ENCODE data around the gene STK26.
"Not testable (repeated sequence)": the region's sequence is repeated elsewhere in the genome, so short reads cannot be mapped to it uniquely, and the experiment has no call there.

Gene STK26

DNA sequence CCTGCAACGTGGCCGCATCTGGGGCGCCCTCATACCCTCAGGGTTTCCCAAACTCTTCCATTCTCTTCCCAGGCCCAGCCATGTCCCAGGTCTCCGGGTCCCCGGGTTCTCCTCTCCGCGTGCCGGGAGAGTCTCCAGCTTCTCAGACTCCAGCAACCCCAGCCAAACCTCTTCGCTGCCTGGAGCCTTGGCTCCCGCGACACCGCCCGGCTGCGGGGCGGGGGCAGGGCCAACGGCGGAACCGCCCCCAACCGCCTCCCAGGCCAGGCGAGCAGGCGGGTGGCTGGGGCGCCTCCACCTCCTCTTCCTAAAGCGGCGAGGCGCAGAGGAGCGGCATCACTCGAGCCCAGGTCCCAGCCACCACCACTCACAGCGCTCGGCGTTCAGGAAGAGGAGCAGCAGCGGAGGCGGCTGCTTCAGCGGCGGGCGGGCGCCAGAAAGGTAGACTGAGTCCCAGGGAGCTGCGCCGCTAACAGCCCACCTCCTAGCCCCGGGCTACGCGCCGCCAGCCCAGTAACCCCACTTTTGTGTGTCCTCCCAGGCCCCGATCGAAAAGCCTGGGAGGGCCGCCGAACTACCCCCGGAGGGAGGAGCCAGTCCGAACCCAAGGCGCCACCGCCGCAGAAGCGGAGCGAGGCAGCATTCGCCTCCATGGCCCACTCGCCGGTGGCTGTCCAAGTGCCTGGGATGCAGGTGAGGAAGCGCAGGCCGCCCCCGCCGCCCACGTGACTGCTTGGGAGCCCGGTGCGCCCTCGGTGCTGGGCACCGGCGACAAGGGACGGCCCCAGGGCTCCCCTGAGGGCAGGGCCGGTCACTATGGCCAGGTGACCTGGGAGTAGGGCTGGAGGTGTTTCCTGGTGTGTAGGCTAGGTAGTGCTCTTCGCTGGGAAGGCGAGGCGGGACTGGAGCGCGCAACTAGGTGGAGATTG is at the start of gene STK26:
TSS of gene STK26 (plus strand) at position 336 of the 929 bp plus-strand sequence. CDS start at position 652, 316 bp downstream.
- DNase-seq (ENCODE audit: low read depth), result peak; percentile 76

DNA sequence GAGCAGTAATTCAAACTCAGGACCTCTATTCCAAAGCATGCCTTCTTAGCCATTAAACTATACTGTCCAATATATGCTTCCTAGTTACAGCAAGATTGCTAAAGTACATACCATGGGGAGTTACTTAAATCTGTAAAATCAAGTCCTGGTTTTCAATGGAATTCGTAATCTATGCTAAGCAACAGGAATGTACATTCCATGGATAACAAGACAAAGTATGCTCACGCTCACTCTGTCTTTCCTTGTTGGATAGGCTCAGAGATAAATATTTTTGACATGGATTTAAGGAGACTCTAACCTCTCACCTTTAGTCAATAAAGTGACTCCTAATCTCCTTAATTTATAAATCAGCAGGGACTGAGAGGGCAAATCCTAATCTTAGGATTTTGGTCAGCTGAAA is 47.3 kb upstream of the STK26 start:
- no peak for DNase-seq (ENCODE audit: low read depth)

DNA sequence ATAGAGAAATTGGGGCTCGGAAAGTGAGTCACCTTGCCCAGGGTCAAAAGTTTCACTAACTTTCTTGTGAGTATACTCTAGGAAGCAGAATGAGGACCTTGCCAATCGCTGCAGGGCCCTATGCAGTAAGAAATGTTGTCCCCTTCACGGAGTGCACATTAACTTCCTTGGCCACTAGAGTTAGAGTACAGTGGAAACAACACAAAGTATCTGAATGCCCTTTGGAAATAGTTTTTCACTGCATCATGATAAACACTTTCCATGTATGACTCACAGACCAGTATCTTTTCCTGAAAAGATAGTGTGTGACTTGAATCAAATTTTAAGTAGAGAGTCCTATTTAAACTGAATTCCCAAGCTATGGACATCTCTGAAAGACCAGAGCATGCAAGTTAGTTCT is 45.5 kb upstream of the STK26 start:
- DNase-seq (ENCODE audit: low read depth), result no peak

DNA sequence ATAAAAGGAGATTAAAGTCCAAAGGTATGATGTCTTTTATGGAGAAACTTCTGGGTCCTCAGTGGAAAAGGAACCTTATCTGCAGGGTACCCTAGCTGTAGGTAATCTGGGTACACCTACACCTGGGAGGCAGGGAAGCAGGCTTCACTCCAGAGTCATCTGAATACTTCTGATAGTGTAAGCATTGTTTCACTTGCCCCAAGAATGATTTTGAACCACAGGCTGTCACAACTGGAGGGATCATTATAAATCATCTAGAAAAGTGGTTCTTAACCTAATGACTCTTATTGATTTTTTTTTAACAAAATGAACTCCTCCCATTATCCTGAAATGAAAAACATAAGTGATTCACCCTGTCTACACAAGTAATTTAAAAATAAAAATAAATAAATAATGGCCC is 44.0 kb upstream of the STK26 start:
- DNase-seq (ENCODE audit: low read depth), result no peak

DNA sequence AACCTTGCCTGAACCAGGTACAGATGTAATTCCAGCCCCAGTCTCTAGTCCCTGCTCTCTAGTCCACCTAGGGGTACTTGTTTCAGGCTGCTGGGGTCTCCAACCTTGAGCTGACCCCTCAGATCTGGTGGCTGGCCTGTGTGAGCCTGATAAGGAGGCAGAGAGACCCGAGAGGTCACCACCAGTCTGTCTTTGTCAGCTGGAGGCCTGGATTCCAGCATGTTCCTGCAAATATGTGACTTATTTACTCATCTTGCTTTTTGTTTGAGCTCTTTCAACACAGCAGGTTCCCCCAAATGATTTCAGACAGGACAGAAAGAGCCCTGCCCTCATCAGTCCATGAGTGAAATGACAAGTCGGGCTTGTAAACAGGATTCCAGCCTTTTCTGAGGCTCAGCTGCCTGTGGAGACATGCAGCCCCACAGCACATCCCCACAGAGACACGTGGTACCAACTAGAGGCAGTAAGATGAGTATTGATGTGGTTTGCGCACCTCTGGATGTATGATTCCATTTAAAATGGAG is 37.5 kb upstream of the STK26 start:
- DNase-seq (ENCODE audit: low read depth), result no peak

DNA sequence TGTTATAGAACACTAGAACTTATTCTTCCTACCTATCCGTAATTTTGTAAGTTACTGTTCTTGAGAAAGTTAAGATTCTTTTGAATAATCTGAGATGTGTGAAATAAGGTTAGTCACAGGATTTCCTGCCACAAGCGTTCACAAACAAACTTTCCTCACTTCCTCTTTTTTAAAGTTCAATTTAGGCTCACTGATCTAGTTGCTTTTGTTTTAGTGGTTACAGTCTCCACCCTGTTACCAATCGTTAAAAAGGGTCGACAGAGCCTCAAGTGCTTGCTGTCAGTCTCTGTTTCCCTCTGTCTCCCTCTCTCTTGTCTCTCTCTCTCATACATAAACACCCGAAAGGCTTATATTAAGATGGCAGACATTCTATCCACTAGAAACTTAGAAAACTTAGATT is 35.9 kb upstream of the STK26 start:
- DNase-seq (ENCODE audit: low read depth), result no peak

DNA sequence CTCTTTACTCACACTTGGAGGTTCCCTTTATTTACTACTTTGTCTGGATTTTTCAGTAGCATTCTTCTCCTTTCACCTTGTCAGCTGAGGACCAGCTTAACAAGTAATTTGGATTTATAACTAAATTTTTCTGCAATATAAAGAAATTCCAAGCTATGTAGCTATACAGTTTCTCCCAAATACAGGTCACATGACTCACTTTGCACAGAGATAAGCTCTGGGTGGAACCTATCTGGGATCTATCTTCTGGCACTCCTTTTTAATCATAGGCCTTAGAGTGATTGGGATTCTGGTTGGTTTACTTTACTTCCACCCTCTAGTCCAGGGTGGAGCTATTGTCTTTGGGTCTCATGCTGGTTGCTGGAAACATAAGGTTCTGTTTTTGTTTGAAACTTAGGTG is 34.9 kb upstream of the STK26 start:
- DNase-seq (ENCODE audit: low read depth), result no peak

DNA sequence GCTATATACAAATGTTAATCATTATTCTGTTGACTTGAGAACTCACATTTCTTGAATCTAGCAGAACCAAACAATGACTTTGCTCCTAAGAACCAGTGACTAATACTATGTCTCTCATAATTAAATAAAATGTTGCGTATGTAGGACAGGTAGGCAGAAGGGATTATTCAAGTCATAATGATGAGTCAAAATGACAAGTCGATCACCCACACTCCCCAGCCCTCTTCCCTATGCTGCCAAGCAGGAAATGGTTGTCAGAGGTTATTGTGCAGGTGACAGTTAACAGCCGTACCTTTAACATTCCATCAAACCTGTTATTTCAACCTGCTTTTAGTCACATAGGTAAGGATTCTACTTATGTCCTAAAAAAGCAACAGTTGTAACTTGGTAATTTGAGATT is 22.0 kb upstream of the STK26 start:
- DNase-seq (ENCODE audit: low read depth), result no peak

DNA sequence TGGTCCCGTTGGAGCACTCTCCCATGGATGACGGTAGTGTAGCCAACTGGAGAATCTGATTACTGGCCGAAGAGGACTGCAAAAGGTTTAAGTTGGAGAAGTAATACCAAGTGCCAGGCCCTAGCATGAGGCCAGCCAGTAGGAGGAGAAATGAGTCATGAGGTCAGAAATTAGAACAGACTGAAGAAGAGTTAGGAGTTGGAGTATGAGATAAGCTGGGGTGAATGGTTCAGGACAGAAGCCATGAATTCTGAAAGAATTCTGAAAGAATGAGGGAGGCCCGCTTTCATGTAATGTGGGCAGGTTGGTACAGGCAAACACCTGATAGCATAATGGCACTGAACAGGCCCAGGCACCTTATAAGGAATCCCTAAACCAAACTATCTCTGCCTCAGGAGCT is 18.4 kb upstream of the STK26 start:
- no peak for DNase-seq (ENCODE audit: low read depth)

DNA sequence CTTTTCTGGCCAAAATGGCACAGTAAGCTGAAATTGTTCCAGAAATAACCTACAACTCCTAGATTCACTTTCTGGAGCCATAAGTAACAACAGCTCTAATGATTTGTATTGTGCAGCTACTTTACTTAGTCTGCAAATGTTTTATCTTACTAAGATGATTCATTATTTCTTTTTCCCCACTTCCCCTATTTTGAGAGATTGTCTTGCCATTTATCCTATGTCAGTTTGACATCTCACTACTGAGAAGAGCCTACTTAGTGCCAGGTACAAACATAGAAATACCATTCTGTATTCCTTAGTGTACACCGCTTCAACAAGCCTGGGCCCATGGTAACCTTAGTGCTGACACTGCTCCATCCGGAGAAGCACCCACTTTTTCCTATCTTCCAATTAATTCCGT is 13.8 kb upstream of the STK26 start:
- DNase-seq (ENCODE audit: low read depth), result no peak

DNA sequence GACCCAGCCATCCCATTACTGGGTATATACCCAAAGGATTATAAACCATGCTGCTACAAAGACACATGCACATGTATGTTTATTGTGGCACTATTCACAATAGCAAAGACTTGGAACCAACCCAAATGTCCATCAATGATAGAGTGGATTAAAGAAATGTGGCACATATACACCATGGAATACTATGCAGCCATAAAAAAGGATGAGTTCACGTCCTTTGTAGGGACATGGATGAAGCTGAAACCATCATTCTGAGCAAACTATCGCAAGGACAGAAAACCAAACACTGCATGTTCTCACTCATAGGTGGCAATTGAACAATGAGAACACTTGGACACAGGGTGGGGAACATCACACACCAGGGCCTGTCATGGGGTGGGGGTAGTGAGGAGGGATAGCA is 12.9 kb upstream of the STK26 start:
- not testable (repeated sequence) for DNase-seq (ENCODE audit: low read depth)

DNA sequence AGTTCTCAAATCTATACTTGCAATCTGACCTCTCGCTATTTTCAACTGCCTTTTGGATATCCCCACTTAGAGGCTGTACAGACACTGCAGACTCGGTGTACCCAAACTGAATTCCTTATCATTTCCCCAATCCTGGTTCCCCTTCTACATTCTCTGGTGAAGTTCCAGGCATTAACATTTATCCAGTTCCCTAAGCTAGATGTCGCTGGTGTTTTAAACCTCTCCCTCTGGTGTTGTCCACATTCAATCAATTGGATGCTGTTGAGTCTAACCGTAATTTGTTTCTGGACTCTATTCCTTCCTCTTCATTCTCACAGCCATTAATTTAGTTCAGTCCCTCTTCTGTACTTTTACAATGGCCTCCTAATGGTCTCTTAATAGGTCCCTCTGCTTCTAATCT is 7.2 kb upstream of the STK26 start:
- DNase-seq (ENCODE audit: low read depth), result no peak

DNA sequence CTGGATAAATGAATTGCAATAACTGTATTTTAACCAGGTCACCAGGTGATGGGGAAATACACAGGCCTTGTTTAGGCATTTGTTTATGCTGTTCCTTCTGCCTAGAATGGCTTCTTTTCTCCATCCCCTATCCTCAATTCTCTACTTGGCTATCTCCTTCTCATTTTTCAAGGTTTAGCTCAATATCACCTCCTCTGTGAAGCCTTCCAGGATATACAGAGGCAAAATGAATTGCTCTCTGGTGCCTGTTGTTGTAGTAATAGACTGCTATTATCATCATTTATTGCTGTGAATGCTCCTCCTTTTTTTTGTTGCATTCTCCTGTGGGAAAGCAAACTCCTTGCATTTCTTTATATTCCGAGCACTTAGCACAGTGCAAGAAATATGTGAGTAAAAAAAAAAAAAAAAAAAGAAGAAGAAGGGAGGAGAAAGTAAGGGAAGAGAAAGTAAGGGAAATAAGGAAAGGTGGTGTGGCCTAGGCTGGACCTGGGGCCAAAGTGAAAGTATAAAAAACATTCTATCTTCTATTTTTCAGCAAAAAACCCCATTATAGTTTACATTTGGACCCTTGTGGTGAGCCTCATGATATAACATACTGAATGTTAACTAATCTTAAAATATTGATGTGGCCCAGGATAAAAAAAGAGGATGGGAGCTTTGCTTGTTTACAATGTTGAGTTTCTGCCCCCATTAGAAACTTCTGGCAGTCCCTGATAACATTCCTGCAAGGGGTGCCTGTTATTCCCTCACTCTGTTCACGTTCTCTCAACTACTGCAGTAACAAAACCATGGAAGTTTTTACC is 6.3 kb upstream of the STK26 start:
- DNase-seq (ENCODE audit: low read depth), result no peak

DNA sequence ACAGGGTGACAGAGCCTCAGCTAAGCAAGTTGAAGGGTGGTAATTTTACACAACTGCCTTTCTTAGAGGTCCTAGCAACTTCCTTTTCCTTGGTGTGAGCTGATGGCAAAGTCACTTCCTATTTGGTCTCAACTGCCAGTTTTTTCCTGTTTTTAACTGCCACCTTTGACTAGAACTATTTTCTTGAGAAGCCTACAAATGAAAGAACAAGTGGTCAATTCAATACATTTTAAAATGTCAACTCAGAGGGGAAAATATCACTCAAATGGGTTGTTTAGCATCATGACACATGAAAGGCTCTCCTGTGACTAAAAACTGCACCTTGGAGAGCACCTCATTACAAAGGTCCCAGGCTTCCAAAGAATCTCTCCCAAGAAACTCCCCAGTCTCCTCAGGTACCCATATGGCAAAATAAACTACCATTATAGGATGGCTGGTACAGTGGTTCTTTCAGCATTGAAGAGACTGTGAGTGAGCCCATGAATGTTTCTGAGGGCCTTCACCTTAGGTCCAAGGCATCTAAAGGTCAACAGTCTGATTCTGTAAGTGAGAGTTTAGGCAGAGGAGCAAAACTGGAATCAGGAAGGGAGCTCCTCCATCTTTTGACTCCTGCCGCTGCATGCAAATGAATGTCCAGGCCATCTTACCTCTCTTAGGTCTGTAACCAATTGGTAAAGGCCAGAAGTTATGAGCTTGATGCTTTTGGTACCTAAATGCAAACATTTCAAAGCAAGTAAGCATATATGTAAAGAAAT is 5.5 kb upstream of the STK26 start:
- DNase-seq (ENCODE audit: low read depth), result no peak

DNA sequence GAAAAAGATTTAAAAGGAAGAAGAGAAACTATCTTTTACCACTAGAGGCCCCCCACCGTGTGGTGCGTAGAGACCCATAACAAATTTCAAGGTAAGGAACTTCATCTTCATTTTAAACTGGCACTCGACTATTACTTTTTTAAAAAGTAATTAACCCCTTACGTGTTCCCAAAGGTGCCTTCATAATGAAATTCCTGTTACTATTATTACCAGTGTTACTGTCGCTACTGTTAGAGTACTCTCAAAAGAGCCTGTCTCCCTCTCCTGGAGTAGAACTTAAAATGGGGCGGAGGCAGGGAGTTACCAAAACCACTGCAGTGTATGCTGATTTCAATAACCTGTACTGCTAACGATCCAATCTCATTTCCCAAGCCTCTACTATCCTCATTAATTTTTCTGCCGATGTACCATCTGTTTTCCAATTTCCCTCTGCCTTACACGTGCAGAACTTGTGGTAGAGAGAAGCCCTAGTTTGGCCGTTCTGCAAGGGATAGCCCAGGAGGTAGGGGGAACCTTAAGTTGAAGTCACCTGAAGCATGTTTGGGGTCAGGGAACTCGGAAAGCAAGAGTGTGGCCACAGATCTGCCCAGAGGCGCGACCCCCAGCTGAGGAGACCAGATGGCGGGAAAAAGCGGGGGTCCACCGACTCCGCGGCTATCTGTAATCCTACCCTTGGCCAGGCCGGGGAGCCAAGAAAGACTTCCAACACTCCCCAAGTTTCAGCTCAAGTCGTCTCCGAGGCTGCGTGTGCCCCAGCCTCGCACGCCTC is 720 bp upstream of the STK26 start:
- DNase-seq (ENCODE audit: low read depth), result no peak

DNA sequence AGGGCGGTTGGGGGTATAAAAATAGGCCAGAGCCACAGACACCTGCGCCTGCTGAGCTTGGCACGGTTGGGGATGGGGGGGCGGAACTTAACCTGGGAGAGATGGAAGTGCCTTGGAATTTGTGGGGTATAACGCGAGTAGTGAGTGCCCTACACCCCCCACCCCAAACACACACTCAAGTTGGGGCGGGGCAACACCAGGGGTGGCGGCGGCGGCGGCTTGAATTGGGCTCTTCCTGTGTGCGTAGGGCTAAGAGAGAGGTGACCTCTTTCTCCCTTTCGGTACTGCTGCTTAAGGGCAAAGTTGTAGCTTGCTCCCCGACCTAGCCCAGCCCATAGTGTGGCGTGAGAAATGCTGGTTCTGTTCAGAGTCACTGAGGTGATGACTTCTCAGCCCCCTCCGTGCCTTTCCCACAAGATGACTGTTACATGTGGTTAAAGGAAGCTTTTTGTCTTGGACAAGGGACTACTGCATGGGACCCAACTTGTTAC is 839 bp downstream of the STK26 start:
- DNase-seq (ENCODE audit: low read depth), result peak; percentile 49

DNA sequence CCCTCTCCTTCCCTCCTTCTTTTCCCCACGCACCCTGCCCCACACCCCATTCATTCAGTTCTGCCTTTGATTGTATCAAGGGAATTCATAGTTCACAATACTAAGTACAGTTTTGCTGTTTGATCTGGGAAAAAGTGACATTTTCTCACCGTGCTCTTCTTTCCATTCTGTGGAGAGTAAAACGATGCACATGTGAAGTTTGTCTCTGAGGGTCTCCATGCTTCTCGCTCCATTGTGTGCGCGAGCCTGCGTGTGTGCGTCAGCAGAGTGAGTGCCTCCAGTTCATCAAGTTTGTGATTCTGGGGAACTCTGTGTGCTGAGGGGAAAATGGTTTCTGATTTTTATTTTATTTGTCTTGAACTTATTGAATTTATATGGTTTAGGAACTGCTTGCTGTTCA is 1.9 kb downstream of the STK26 start:
- DNase-seq (ENCODE audit: low read depth), result no peak

DNA sequence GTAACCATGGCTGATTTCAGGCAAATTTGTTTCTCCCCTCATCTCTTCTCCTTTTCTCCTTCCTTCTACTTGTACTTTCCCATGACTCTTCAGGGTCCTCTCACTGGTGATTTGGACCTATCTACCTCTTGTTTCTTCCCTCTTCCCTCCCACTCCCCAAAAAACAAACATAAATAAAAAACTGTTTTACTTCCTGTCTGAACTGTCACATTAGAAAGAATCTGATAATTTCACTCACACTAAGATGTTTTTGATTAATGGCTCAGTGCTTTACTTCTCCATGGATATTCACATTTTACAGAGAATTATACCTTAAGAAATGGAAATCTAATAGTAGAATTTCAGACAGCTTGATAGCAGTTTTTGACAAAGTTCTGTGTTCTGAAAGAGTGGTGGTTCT is 7.2 kb downstream of the STK26 start:
- DNase-seq (ENCODE audit: low read depth), result no peak

DNA sequence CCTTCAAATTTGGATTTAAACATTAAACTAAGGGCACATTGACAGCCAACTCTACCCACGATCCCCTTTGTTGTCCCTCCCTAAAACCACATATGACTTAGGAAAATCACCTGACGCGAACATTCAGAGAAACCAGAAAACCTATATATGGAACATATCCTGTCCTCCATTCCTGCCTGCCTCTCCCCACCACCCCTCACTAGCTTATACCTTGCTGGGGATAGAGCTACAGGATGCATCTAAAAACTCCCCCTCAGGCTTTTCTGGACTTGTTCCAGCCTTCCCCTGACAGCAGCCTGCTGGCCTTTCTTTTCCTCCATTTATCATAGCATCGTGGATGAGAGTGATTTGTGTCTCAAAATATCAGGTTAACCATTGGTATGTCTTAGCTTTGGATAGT is 8.8 kb downstream of the STK26 start:
- DNase-seq (ENCODE audit: low read depth), result no peak

DNA sequence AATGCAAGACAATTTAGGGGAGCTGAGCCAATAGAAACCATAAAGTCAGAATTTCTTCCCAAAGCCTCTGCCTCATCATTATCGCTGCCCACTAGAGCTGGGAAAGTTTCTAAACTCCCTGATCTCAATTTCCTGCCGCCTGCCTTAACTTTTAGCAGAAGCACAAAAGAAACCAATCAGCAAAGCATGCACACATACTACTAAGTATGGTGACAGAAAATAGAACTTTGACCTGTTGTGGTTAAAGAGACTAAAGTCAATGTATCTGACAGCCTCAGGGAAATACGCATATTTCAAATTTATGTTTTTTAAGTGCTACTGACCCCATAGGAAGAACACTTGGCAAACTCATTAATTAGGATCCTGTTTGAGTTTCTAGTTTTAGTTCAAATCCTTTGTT is 10.1 kb downstream of the STK26 start:
- no peak for DNase-seq (ENCODE audit: low read depth)

DNA sequence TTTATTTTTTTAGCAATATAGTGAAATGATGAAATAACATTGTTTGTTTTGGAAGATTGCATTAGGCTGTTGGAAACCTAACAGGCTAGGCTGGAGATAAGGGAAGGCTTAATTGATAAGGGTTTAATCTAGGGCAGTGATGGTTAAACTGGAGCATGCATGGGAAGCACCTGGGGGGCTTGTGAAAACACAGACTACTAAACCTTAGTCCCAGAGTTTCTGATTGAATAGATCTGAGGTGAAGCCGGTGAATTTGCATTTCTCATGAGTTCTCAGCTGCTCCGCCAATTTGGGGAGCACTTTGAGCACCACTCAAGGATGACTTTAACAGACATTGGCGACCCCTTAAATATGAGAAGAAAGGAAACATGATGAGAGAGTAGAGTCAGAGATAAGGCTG is 11.5 kb downstream of the STK26 start:
- DNase-seq (ENCODE audit: low read depth), result no peak

Data from activated T-cell treated with anti-CD3 and anti-CD28 coated beads for 48 hours (primary cell).